ENCODE results near the gene CSN1S1.

- TF ChIP-seq, protein P1, sequence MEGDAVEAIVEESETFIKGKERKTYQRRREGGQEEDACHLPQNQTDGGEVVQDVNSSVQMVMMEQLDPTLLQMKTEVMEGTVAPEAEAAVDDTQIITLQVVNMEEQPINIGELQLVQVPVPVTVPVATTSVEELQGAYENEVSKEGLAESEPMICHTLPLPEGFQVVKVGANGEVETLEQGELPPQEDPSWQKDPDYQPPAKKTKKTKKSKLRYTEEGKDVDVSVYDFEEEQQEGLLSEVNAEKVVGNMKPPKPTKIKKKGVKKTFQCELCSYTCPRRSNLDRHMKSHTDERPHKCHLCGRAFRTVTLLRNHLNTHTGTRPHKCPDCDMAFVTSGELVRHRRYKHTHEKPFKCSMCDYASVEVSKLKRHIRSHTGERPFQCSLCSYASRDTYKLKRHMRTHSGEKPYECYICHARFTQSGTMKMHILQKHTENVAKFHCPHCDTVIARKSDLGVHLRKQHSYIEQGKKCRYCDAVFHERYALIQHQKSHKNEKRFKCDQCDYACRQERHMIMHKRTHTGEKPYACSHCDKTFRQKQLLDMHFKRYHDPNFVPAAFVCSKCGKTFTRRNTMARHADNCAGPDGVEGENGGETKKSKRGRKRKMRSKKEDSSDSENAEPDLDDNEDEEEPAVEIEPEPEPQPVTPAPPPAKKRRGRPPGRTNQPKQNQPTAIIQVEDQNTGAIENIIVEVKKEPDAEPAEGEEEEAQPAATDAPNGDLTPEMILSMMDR (IDR thresholded peaks at IDR 0.05): no peak
- TF ChIP-seq POLR2AphosphoS5 (IDR thresholded peaks at IDR 0.05): no peak
Observed at GRCh38 chr4:69957209-69957608, 26.3 kb downstream of the CSN1S1 start.

Measured in prostate gland (tissue), 2 donors.